ENCODE measurements around the gene TIGD1. TPM values are rescaled to one million over a fixed set of nuclear protein-coding genes. Genes with fewer than 3 reads are reported as not detected.

The TIGD1 gene
- total RNA-seq, 1 donor from 2014 or later, result 1.2 TPM

- Histone ChIP-seq H3K9me3 (peaks cover 2% of the 10 kb centered on the region), H3K27me3 (peaks cover 3% of the 10 kb centered on the region), H3K36me3 (no peaks in the 10 kb centered on the region), H3K4me1 (no peaks in the 10 kb centered on the region), H3K4me3 (no peak within 1 kb of the TSS), H3K27ac (no peak within 1 kb of the TSS)
- DNase-seq (ENCODE audit: extremely low spot score in 2 of 2), result no peak
- TF ChIP-seq POLR2A (IDR thresholded peaks at IDR 0.05) (no peak), POLR2AphosphoS5 (IDR thresholded peaks at IDR 0.05; ENCODE audit: insufficient read depth in 1 of 2, low read depth in 1 of 2) (no peak), CTCF (IDR thresholded peaks at IDR 0.05) (no peak)
- intact Hi-C loops (cut with DNase I), result no loop called here
Measured at GRCh38 chr2:232539298-232540231, 10.8 kb downstream of the TIGD1 start, which contains the start of gene CHRNG. Gene CHRNG (plus strand): TSS chr2:232539692. CDS start chr2:232539748, 56 bp downstream.

- DNase-seq (ENCODE audit: extremely low spot score in 2 of 2), result no peak
- Histone ChIP-seq H3K27ac (no peak overlapping the region), H3K4me3 (no peak overlapping the region), H3K9me3 (peaks cover 2% of the 10 kb centered on the region), H3K36me3 (no peaks in the 10 kb centered on the region), H3K27me3 (peaks cover 3% of the 10 kb centered on the region), H3K4me1 (no peaks in the 10 kb centered on the region)
- TF ChIP-seq CTCF (IDR thresholded peaks at IDR 0.05) (no peak), POLR2A (IDR thresholded peaks at IDR 0.05) (no peak), POLR2AphosphoS5 (IDR thresholded peaks at IDR 0.05; ENCODE audit: insufficient read depth in 1 of 2, low read depth in 1 of 2) (no peak)
- intact Hi-C loops (cut with DNase I), result no loop called here
Measured at GRCh38 chr2:232538671-232539070, 11.7 kb downstream of the TIGD1 start.

- H3K4me3 ChIP-seq, result no peak overlapping the region
- H3K27ac ChIP-seq, result no peak overlapping the region
- H3K9me3 ChIP-seq, result peaks cover 2% of the 10 kb centered on the region
- no peaks in the 10 kb centered on the region for H3K36me3 ChIP-seq
- TF ChIP-seq POLR2A (IDR thresholded peaks at IDR 0.05), result no peak
- no peak for TF ChIP-seq POLR2AphosphoS5 (IDR thresholded peaks at IDR 0.05; ENCODE audit: insufficient read depth in 1 of 2, low read depth in 1 of 2)
- no peak for TF ChIP-seq CTCF (IDR thresholded peaks at IDR 0.05)
- H3K4me1 ChIP-seq, result no peaks in the 10 kb centered on the region
- peaks cover 3% of the 10 kb centered on the region for H3K27me3 ChIP-seq
- intact Hi-C loops (cut with DNase I), result no loop called here
- no peak for DNase-seq (ENCODE audit: extremely low spot score in 2 of 2)
Measured at GRCh38 chr2:232537499-232537898, 12.9 kb downstream of the TIGD1 start.

GRCh38 chr2:232537079-232537478, 13.3 kb downstream of the TIGD1 start:
- intact Hi-C loops (cut with DNase I), result no loop called here
- Histone ChIP-seq H3K4me3 (no peak overlapping the region), H3K27ac (no peak overlapping the region), H3K36me3 (no peaks in the 10 kb centered on the region), H3K9me3 (peaks cover 2% of the 10 kb centered on the region), H3K27me3 (peaks cover 3% of the 10 kb centered on the region), H3K4me1 (no peaks in the 10 kb centered on the region)
- DNase-seq (ENCODE audit: extremely low spot score in 2 of 2), result no peak
- TF ChIP-seq POLR2A (IDR thresholded peaks at IDR 0.05) (no peak), POLR2AphosphoS5 (IDR thresholded peaks at IDR 0.05; ENCODE audit: insufficient read depth in 1 of 2, low read depth in 1 of 2) (no peak), CTCF (IDR thresholded peaks at IDR 0.05) (no peak)
